ENCODE data around the gene NOX5. TPM values are rescaled to one million over a fixed set of nuclear protein-coding genes. Genes with fewer than 3 reads are reported as not detected.

Gene NOX5
- total RNA-seq, 1 experiment from 2014 or later = 0.91 TPM

DNA sequence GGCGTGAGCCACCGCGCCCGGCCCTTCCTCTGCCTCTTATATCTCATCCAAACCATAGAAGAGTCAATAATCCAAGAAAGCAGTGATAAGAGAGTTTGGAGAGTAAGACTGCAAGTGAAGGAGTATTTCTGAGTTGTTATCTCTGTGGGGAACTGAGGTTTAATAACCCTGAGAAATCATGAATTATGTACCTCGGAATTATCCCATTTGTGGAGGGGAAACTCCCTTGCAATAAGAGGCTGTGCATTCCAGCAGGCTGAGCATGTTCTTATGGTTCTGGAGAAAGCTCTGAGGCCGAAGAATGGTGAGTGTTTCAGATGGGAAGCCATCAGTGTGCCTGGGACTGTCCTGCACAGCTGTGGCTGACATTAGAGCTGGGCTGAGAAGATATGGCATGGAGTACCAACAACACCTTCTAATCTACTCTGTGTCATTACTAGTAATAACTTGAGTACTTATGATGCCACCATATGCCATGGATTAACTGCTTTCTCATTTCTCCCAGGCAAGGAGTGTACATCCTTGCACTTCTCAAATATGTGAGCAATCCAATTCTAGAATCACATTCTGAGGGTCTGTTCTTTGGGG is 31.4 kb upstream of the NOX5 start (continued):
- TF ChIP-seq REST (IDR thresholded peaks at IDR 0.05; ENCODE audit: low read depth) (no peak), TCF7L2 (IDR thresholded peaks at IDR 0.05; ENCODE audit: borderline replicate concordance, extremely low read depth, insufficient read depth, insufficient read length) (no peak)

GRCh38 chr15:68983961-68984481 is 30.5 kb upstream of the NOX5 start:
- ATAC-seq = no peak
- Histone ChIP-seq H3K9ac (ENCODE audit: low read length) (no peak overlapping the region), H3K4me3 (replicated peaks in 1 of 2; ENCODE audit: low read depth in 1 of 2, low read length in 2 of 2) (no peak overlapping the region), H3K4me1 (ENCODE audit: control insufficient read depth in 1 of 2, insufficient read depth in 2 of 2, low read length in 2 of 2) (no peaks in the 10 kb centered on the region), H4K20me1 (ENCODE audit: insufficient read depth) (no peaks in the 10 kb centered on the region), H2AFZ (ENCODE audit: low read depth, low read length, poor library complexity, severe bottlenecking) (no peak overlapping the region), H3K79me2 (ENCODE audit: insufficient read depth, low read length) (no peaks in the 10 kb centered on the region), H3K27me3 (ENCODE audit: insufficient read depth, low read length) (no peaks in the 10 kb centered on the region), H3K4me2 (ENCODE audit: low read length) (no peak overlapping the region), H3K9me3 (ENCODE audit: control insufficient read depth in 1 of 2, insufficient read depth in 1 of 2, low read depth in 1 of 2, low read length in 2 of 2) (no peaks in the 10 kb centered on the region), H3K36me3 (ENCODE audit: control insufficient read depth in 1 of 2, insufficient read depth in 2 of 2, low read length in 2 of 2) (no peaks in the 10 kb centered on the region), H3K27ac (ENCODE audit: low read depth, low read length) (no peak overlapping the region), H3K9me2 (ENCODE audit: insufficient read depth) (no peaks in the 10 kb centered on the region)
- intact Hi-C loops (cut with micrococcal nuclease) = no loop called here
- ChIA-PET CTCF (no interaction called here), POLR2A (no interaction called here), RAD21 (ENCODE audit: low non-redundant PET in 1 of 2, low total read pairs in 2 of 2, uncharacterized antibody in 2 of 2, unreplicated experiment in 2 of 2) (no interaction called here)
- TF ChIP-seq, protein P1, sequence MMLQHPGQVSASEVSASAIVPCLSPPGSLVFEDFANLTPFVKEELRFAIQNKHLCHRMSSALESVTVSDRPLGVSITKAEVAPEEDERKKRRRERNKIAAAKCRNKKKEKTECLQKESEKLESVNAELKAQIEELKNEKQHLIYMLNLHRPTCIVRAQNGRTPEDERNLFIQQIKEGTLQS (IDR thresholded peaks at IDR 0.05) = no peak
- TF ChIP-seq CBX3 (IDR thresholded peaks at IDR 0.05; ENCODE audit: low read depth) (no peak), MAX (IDR thresholded peaks at IDR 0.05) (no peak), SP1 (IDR thresholded peaks at IDR 0.05; ENCODE audit: low read depth) (no peak), REST (IDR thresholded peaks at IDR 0.05; ENCODE audit: low read depth) (no peak)
- no peak for DNase-seq (ENCODE audit: low read depth, low spot score)
- no TSS peak for BruUV-seq (replicated peaks)
